Measurements from ENCODE around the gene NDFIP1.

DNA sequence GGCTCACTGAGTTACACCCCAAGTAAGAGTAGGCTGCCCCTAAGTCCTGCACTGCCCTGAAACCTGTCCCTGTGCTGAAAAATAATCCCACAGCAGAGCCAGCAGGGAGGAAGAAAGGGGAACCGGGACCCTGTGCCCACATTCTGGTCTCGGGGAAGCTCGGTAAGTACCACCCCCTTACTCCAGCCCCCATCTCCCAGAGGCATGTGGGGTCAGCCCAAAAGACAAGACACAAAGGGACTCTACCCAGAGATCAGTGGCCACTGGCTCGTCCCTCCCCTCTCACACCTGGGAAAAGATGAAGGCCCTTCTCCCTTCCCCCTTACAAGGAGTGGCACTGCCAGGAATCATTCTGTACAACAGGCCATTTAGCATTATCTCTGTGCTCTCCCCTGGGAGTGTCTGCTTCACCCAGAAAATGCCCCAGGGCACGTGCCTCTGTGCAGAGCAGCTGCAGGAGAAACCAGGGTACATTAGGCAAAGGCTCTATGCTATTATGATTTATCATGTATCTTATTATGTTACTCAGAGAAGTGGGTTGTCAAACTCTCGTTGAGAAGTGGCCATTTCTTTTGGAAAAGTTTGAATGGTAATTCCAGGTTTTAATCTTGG lies 71.3 kb downstream of the NDFIP1 start:
- TF ChIP-seq CTCF (IDR thresholded peaks at IDR 0.05) (no peak), POLR2A (IDR thresholded peaks at IDR 0.05) (no peak)

All from uterus (tissue), 2 donors.